LHCN-M2 (cell line): ENCODE measurements around the gene TPD52L1. TPM values are rescaled to one million over a fixed set of nuclear protein-coding genes. Genes with fewer than 3 reads are reported as not detected.

Experiments used
- DNase-seq: peaks from one replicate; pipeline ENCODE4 v3.0.0-alpha.2; 2012; ENCODE audit warnings: low read depth
- total RNA-seq: library from RNA; depleted of rRNA; stranded (reverse); fragments of >200 nt; gene quantifications from 2 replicates; pipeline ENCODE4 v1.2.3, GENCODE V29; 2014; rRNA removed

TPD52L1 gene
- total RNA-seq, 1 experiment from 2014 or later = 1.5 TPM

GRCh38 chr6:125302840-125303511, 149.4 kb downstream of the TPD52L1 start:
- DNase-seq = peak; percentile 12

GRCh38 chr6:125303512-125303854, 149.9 kb downstream of the TPD52L1 start:
- no peak for DNase-seq

- DNase-seq = no peak
Observed at GRCh38 chr6:125304970-125305660, 151.5 kb downstream of the TPD52L1 start.

GRCh38 chr6:125306756-125307149, 153.2 kb downstream of the TPD52L1 start:
- DNase-seq = no peak

DNA sequence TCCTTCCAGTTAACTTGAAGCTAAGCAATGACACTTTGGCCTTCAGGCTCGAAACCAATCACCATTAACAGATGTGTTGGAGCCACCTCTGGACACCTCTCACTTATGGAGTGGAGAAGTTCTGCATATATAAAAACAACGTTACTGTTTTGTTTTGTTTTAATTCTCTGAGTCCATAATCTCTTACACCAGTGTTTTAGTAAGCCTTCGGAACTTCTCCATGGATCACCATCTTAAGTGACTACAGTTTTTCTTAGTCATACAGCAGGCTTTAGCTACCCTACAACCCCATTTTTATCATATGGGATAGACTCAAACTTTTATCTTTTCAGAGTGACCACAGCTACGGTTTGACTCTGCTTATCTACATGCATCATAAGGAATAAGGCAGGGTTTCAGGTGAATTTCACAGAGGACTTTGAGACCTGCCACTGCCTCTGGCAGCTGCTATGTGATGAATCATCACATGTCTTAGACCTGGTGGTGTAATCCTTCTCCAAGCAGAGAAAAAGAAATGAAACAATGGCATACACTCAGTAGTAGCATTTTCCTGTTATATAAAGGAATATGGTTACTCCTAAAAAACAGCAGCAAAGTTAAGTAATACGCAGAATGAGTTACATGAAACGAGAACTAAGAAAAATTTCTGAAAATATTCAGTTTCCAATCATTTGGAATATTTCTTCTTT, 153.7 kb downstream of the TPD52L1 start:
- peak; percentile 28 for DNase-seq

DNA sequence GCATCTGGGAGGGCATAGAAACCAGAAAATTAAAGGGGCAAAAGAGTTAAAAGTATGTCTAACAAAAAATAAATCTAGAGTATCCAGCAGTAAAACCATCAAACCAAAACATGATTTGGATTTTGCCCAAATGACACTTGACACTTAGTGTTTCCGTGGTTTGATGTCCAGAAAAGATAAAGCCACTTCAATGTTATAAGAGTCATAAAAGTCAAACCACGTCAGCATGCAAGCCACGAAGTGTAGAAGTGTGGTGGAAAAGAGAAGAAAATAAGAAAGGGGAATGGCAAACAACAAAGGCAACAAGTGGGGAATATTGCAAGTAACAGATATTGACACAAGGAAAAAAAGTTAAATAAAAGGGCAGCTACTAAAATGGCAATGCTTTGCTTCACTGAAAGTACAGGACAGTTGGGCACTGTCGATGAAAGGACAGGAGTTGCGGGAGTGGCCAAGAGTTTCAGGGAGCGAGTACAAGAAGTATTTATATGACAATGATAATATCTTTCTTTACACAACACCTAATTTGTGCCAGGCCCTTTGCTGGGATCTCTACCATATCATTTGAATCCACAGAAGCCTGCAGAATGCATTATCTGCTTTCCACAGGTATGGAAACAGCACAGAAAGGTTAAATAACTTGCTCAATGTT, 154.5 kb downstream of the TPD52L1 start:
- no peak for DNase-seq

- DNase-seq = peak; percentile 59
Observed at GRCh38 chr6:125310994-125311649, 157.5 kb downstream of the TPD52L1 start.

- no peak for DNase-seq
Observed at GRCh38 chr6:125312478-125312877, 158.9 kb downstream of the TPD52L1 start.

DNA sequence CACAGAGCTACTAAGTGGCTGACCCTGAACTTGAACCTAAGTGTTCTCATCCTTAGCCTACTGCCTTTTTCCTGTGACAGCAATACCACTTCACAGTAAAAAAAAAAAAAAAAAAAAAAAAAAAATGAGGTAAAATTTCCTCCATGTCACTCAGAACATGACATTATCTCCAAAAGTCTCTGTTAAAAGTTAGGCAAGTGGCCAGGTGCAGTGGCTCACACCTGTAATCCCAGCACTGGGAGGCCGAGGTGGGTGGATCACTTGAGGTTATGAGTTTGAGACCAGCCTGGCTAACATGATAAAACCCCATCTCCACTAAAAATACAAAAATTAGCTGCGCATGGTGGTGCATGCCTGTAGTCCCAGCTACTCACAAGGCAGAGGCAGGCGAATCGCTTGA, 159.4 kb downstream of the TPD52L1 start:
- DNase-seq = no peak

Other genes with a start within 250 kb of the TPD52L1 start
- gene RNF217, start 191.3 kb upstream of the TPD52L1 start, total RNA-seq = 10.5 and 11.3 TPM in 2 replicates
- 76.6 and 91.4 TPM in 2 replicates for gene HDDC2, start 148.2 kb downstream of the TPD52L1 start, total RNA-seq